Muscle layer of colon (tissue), 2 donors: ENCODE data around the gene GNB5.

Experiments
- H3K27ac ChIP-seq: one replicate; pipeline ENCODE4 v1.7.0; 2013; ENCODE audit warnings: low read depth, mild to moderate bottlenecking, low read length, moderate library complexity
- H3K27me3 ChIP-seq, 2 donors: one replicate each; pipeline ENCODE4 v1.7.0; 2013; ENCODE audit warnings: low read length in 2 of 2, mild to moderate bottlenecking in 2 of 2; ENCODE audit not compliant: insufficient read depth in 2 of 2, control insufficient read depth in 1 of 2
- H3K36me3 ChIP-seq: one replicate; pipeline ENCODE4 v1.7.0; 2013; ENCODE audit warnings: mild to moderate bottlenecking, low read length; ENCODE audit not compliant: insufficient read depth
- H3K4me1 ChIP-seq: one replicate; pipeline ENCODE4 v1.7.0; 2013; ENCODE audit warnings: mild to moderate bottlenecking, low read length; ENCODE audit not compliant: insufficient read depth
- H3K4me3 ChIP-seq, 2 donors: one replicate each; pipeline ENCODE4 v1.7.0; 2013; ENCODE audit warnings: low read length in 2 of 2, low read depth in 1 of 2, mild to moderate bottlenecking in 1 of 2, moderate library complexity in 1 of 2
- H3K9ac ChIP-seq: one replicate; pipeline ENCODE4 v1.7.0; 2013; ENCODE audit warnings: low read length
- H3K9me3 ChIP-seq: one replicate; pipeline ENCODE4 v1.7.0; 2013; ENCODE audit warnings: mild to moderate bottlenecking, low read length
- donor health status: abdominal sarcoma.
- donor health status: Adenocarcinoma of cecum.

Gene GNB5

GRCh38 chr15:52150871-52151270 is 40.3 kb downstream of the GNB5 start:
- H3K9ac ChIP-seq, result no peak overlapping the region
- H3K27me3 ChIP-seq, result no peaks in the 10 kb centered on the region
- no peak overlapping the region for H3K27ac ChIP-seq
- no peak overlapping the region for H3K4me3 ChIP-seq
- peaks cover 25% of the 10 kb centered on the region for H3K36me3 ChIP-seq
- no peaks in the 10 kb centered on the region for H3K4me1 ChIP-seq
- no peaks in the 10 kb centered on the region for H3K9me3 ChIP-seq

- H3K9me3 ChIP-seq, result no peaks in the 10 kb centered on the region
- no peak overlapping the region for H3K4me3 ChIP-seq
- no peak overlapping the region for H3K9ac ChIP-seq
- no peaks in the 10 kb centered on the region for H3K27me3 ChIP-seq
- no peaks in the 10 kb centered on the region for H3K4me1 ChIP-seq
- H3K27ac ChIP-seq, result no peak overlapping the region
- H3K36me3 ChIP-seq, result peaks cover 25% of the 10 kb centered on the region
These were observed 41.0 kb downstream of the GNB5 start for GRCh38 chr15:52150043-52150825.

- Histone ChIP-seq H3K9me3 (no peaks in the 10 kb centered on the region), H3K27ac (no peak overlapping the region), H3K9ac (no peak overlapping the region), H3K4me1 (no peaks in the 10 kb centered on the region), H3K4me3 (no peak overlapping the region), H3K27me3 (no peaks in the 10 kb centered on the region), H3K36me3 (peaks cover 39% of the 10 kb centered on the region)
These were observed 42.8 kb downstream of the GNB5 start for GRCh38 chr15:52148403-52148802.

- H3K27me3 ChIP-seq, result no peaks in the 10 kb centered on the region
- H3K4me1 ChIP-seq, result no peaks in the 10 kb centered on the region
- no peak overlapping the region for H3K4me3 ChIP-seq
- H3K9ac ChIP-seq, result no peak overlapping the region
- no peaks in the 10 kb centered on the region for H3K9me3 ChIP-seq
- H3K36me3 ChIP-seq, result peaks cover 36% of the 10 kb centered on the region
- no peak overlapping the region for H3K27ac ChIP-seq
These were observed 44.4 kb downstream of the GNB5 start for GRCh38 chr15:52146776-52147175.

GRCh38 chr15:52146261-52146660 is 44.9 kb downstream of the GNB5 start:
- no peak overlapping the region for H3K4me3 ChIP-seq
- H3K9me3 ChIP-seq, result no peaks in the 10 kb centered on the region
- no peak overlapping the region for H3K9ac ChIP-seq
- no peak overlapping the region for H3K27ac ChIP-seq
- H3K27me3 ChIP-seq, result no peaks in the 10 kb centered on the region
- peaks cover 32% of the 10 kb centered on the region for H3K36me3 ChIP-seq
- no peaks in the 10 kb centered on the region for H3K4me1 ChIP-seq

GRCh38 chr15:52144656-52145178 is 46.5 kb downstream of the GNB5 start:
- H3K27ac ChIP-seq, result no peak overlapping the region
- H3K4me3 ChIP-seq, result no peak overlapping the region
- no peaks in the 10 kb centered on the region for H3K9me3 ChIP-seq
- peaks cover 2% of the 10 kb centered on the region for H3K4me1 ChIP-seq
- H3K27me3 ChIP-seq, result no peaks in the 10 kb centered on the region
- H3K9ac ChIP-seq, result no peak overlapping the region
- H3K36me3 ChIP-seq, result peaks cover 24% of the 10 kb centered on the region

- Histone ChIP-seq H3K27ac (no peak overlapping the region), H3K9ac (no peak overlapping the region), H3K27me3 (no peaks in the 10 kb centered on the region), H3K9me3 (no peaks in the 10 kb centered on the region), H3K4me1 (peaks cover 4% of the 10 kb centered on the region), H3K4me3 (no peak overlapping the region), H3K36me3 (peaks cover 15% of the 10 kb centered on the region)
These were observed 47.3 kb downstream of the GNB5 start for GRCh38 chr15:52143873-52144272.

GRCh38 chr15:52140646-52141045 is 50.5 kb downstream of the GNB5 start:
- Histone ChIP-seq H3K27me3 (no peaks in the 10 kb centered on the region), H3K9ac (no peak overlapping the region), H3K27ac (no peak overlapping the region), H3K4me3 (no peak overlapping the region), H3K36me3 (peaks cover 14% of the 10 kb centered on the region), H3K9me3 (no peaks in the 10 kb centered on the region), H3K4me1 (peaks cover 24% of the 10 kb centered on the region)

- H3K36me3 ChIP-seq, result peaks cover 17% of the 10 kb centered on the region
- no peak overlapping the region for H3K9ac ChIP-seq
- peaks cover 24% of the 10 kb centered on the region for H3K4me1 ChIP-seq
- no peak overlapping the region for H3K27ac ChIP-seq
- H3K4me3 ChIP-seq, result no peak overlapping the region
- H3K27me3 ChIP-seq, result no peaks in the 10 kb centered on the region
- H3K9me3 ChIP-seq, result no peaks in the 10 kb centered on the region
These were observed 51.4 kb downstream of the GNB5 start for GRCh38 chr15:52139599-52140462.

GRCh38 chr15:52137432-52138357 is 53.5 kb downstream of the GNB5 start:
- H3K4me3 ChIP-seq, result no peak overlapping the region
- no peak overlapping the region for H3K9ac ChIP-seq
- H3K36me3 ChIP-seq, result peaks cover 4% of the 10 kb centered on the region
- H3K4me1 ChIP-seq, result peaks cover 24% of the 10 kb centered on the region
- no peak overlapping the region for H3K27ac ChIP-seq
- H3K27me3 ChIP-seq, result no peaks in the 10 kb centered on the region
- H3K9me3 ChIP-seq, result no peaks in the 10 kb centered on the region
